Epidermal melanocyte (primary cell): ENCODE results near the gene ZNF786.
"Not testable (repeated sequence)": the region's sequence is repeated elsewhere in the genome, so short reads cannot be mapped to it uniquely, and the experiment has no call there.

Experiments
- DNase-seq: peaks from one replicate; pipeline ENCODE4 v3.0.0; 2011; ENCODE audit warnings: low spot score; ENCODE audit not compliant: insufficient read length

Gene ZNF786

DNA sequence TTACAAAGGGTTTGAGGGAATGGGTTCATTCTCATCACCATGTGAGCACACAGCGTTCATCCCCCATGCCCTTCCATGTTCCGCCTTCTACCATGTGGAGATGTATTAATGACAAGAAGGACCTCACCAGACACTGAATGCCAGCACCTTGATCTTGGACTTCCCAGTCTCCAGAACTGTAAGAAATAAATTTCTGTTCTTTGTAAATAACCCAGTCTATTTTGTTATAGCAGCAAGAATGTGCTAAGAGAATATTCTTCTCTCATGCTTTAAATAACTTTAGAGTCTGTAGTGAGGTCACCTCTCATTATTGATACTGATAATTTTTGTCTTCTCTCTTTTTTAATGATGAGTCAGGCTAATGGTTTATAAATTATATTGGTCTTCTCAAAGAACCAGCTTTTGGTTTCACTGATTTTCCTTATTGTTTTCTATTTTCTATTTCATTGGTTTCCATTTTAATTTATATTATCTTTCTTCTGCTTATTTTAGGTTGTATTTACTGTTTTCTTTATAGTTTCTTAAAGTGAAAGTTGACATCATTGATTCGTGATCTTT is 59.1 kb downstream of the ZNF786 start:
- no peak for DNase-seq

DNA sequence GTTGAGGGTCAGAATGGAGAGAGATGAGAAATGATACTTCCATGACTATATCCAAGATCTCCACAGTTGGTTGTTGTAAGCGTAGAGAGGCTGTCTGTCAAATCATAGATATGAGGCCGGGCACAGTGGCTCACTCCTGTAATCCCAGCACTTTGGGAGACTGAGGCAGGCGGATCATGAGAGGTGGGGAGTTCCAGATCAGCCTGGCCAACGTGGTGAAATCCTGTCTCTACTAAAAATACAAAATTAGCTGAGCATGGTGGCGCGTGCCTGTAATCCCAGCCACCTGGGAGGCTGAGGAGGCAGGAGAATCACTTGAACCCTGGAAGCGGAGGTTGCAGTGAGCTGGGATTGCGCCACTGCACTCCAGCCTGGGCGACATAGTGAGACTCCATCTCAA is 60.1 kb downstream of the ZNF786 start:
- DNase-seq: not testable (repeated sequence)

DNA sequence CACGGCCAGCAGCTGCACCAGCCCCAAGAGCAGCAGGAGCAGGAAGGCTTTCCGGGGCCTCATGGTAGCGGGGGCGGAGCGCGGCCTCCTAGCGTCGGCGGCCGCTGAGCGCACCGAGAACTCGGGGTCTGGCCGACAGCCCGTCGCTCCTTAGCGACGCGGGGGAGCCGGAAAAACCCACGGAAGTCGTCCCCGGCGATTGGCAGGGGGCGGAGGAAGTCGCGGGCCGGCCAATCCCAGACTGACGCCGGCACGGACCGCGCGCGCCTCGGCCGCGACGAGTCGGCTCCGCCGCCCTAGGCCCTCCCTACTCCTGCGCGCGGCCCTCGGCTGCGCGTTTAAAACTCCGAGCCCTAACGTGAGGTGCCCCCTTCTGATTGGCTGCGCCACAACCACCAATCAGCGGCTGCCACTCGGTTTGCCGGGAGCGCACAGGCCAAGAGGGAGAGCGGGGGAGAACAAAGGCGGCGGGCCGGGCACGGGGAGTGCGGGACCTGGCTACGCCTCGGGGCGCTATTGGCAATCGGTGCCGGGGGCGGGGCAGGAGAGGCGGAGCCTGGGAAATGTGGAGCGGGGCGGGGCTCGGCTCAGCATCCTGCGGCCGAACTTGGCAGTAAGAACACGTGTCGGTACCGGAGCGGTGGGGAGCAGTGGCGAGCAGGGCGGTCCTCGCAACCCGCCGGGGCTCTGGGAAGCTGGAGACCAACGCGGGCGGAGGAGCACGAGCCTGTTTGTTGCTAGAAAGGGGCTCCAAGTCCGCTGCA is 62.0 kb downstream of the ZNF786 start, which contains the start of gene PDIA4:
Gene PDIA4 (minus strand): TSS at position 160 of the 764 bp plus-strand sequence. CDS start 97 bp downstream, at position 63.
- peak; percentile 97 for DNase-seq

DNA sequence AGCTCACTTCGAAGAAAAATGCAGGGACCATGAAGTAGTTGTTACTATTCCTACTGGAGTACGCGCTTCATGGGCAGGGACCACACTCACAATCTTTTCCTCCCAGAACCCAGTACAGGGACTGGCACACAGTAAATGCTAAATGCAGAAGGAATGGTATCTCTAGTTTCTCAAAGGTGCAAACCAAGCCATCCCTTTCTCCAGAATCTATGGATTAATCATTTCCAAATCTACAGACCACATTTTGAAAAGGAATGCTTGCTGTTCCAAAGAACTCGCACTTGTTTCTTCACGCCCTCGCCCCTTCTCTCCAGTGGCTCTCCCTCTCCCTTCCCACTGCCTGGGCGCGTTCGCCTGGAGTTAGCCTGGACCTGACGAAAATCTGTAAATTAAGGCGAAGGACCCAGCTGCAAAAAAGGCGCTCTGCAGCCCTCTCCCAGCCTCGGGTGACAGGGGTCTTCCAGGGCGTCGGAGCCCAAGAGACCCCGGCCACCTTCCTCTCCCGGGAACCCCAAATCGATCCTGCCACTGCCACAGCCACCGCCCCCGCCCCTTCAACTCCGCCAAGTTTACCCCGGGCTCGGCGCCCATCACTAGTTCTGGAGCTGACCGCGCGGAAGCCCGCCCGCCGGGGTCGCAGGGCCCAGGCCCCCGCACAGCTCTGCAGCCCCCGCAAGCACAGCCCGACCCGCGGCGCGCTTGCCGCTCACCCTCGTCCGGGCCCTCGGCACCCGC is 62.7 kb downstream of the ZNF786 start:
- no peak for DNase-seq

DNA sequence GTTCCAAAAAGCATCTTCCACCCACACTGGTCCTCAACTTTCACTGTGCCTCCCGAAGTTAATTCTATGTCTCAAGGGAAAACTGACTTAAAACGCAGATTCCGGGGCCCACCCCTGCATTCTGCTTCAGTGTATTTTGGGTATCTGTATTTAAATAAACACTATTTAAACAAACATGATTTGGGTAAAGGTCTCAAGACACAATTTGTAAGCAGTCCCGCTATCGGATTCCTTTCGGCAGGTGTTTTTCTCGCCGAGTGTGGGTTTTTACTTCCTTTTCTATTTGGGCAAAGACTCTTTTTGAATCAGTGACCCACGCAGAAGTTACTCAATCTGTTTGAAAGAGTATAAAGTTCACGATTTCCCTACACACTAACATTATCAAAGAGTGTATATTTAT is 63.5 kb downstream of the ZNF786 start:
- no peak for DNase-seq

DNA sequence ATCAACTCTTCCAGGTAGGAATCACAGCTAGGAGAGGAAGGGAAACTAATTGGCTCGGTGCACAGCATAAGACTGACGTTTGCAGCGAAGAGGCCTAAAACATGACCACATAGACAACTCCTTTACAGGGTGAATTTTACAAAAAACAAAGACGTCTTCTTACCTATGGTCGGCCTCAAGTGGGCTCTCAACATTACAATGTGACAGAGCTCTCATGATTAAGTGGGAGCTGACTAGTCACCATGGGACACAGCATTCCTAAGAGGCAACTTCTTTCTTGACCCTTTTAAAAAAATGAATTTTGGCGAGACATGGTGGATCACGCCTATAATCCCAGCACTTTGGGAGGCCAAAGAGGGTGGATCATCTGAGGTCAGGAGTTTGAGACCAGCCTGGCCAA is 66.9 kb downstream of the ZNF786 start:
- no peak for DNase-seq

DNA sequence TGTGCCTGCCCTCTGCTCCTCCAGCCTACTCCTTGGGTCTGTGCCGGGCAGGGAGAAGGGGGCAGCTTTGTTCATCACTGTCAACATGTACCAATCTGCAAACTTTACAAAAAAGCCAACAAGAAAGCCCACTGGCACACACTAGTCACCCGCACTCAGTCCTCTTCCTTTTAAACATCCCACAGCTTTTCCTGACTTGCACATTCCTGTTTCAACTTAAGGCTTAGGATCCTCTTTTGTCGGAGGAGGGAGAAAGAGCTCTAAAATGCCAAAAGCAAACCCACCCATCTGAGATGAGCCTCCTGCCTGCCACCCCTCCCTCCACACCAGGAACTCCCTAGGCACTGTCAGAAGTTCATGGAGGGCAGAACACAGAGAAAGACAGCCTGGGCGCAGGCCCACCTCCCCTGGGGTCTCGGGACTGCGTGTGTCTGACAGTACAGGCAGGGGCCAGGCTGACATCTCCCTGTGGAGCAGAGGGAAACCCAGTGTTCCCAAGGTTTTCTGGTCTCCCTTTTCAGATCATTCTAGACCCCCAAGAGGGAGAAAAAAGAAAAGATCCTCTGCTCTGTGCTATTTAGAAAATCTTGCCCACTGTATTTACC is 67.7 kb downstream of the ZNF786 start:
- no peak for DNase-seq

DNA sequence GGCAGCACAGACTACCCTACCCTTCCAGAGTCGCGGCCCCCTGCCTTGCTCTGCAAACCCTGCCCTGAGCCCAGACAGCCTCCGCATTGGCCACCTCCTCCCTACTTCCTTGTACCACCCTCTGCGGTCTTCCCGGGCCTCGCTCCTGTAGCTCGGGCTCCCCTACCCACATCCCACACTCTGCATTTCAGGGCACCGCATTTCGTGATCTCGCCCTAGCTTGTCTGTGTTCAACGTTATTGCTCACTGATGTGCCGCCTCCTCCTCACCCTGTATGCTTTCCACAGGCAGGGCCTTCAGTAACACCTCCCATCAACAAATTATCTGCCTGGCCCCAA is 68.8 kb downstream of the ZNF786 start:
- DNase-seq: no peak

DNA sequence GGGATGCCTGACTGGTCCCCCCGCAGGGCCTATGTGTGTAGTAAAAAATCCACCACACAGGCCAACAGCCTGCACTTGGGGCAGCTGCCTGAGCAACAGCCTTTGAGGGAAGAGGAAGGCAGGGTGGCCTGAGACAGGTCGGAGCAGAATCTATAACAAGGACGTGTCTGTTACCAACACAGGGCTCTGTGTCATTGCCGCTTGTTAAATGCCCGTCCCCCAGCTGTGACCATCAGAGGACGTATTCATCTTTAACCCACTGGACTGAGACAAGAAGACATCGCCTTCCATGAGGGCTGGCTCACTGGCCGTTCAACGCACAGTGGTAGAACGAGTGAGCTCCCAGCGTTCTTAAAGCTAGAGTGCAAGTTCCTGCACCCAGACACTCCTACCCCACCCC is 70.0 kb downstream of the ZNF786 start:
- no peak for DNase-seq
